DOHH2 (cell line): ENCODE data around the gene TNS1.
"Not testable (repeated sequence)": the region's sequence is repeated elsewhere in the genome, so short reads cannot be mapped to it uniquely, and the experiment has no call there.

Source experiments
- H3F3A ChIP-seq: fragments of 200-600 bp; sonication (generic), shearing (Covaris generic); 2 replicates; pipeline ENCODE4 v1.6.0; 2016; ENCODE audit warnings: antibody characterized with exemption, mild to moderate bottlenecking; ENCODE audit not compliant: control insufficient read depth, insufficient read depth
- H3K27ac ChIP-seq: fragments of 200-600 bp; sonication (generic); 2 replicates; pipeline ENCODE4 v1.5.1; 2014; ENCODE audit warnings: low read depth, mild to moderate bottlenecking, low read length, moderate library complexity
- H3K27me3 ChIP-seq: fragments of 200-600 bp; sonication (generic); 2 replicates; pipeline ENCODE4 v1.6.1; 2014; ENCODE audit warnings: mild to moderate bottlenecking, low read length, mixed read lengths; ENCODE audit not compliant: control insufficient read depth
- H3K36me3 ChIP-seq: fragments of 200-600 bp; sonication (generic); 2 replicates; pipeline ENCODE4 v1.6.1; 2014; ENCODE audit warnings: mild to moderate bottlenecking, low read length, moderate library complexity, mixed read lengths; ENCODE audit not compliant: control insufficient read depth
- H3K4me1 ChIP-seq: fragments of 200-600 bp; sonication (generic); 2 replicates; pipeline ENCODE4 v1.6.1; 2014; ENCODE audit warnings: mild to moderate bottlenecking, low read length, mixed read lengths; ENCODE audit not compliant: control insufficient read depth
- H3K4me2 ChIP-seq: fragments of 200-600 bp; sonication (generic); 2 replicates; pipeline ENCODE4 v1.6.0; 2014; ENCODE audit warnings: mild to moderate bottlenecking, low read length, moderate library complexity
- H3K4me3 ChIP-seq: fragments of 200-600 bp; sonication (generic); 2 replicates; pipeline ENCODE4 v1.5.1; 2014; ENCODE audit warnings: mild to moderate bottlenecking, low read length, mixed read lengths
- H3K79me2 ChIP-seq: fragments of 200-600 bp; sonication (generic); 2 replicates; pipeline ENCODE4 v1.6.1; 2014; ENCODE audit warnings: mild to moderate bottlenecking, low read length, mixed read lengths; ENCODE audit not compliant: control insufficient read depth
- H3K9me2 ChIP-seq: fragments of 200-600 bp; sonication (generic); replicated peaks from 2 replicates; pipeline ENCODE4 v1.6.1; 2014; ENCODE audit warnings: mild to moderate bottlenecking, low read length, mixed read lengths; ENCODE audit not compliant: control insufficient read depth
- H3K9me3 ChIP-seq: fragments of 200-600 bp; sonication (generic); 2 replicates; pipeline ENCODE4 v1.6.1; 2014; ENCODE audit warnings: antibody characterized with exemption, low read length, mixed read lengths; ENCODE audit not compliant: control insufficient read depth, insufficient read depth
- H4K20me1 ChIP-seq: fragments of 200-600 bp; sonication (generic); 2 replicates; pipeline ENCODE4 v1.6.0; 2014; ENCODE audit warnings: low read depth, mild to moderate bottlenecking, antibody characterized with exemption, low read length, moderate library complexity; ENCODE audit not compliant: control insufficient read depth, insufficient read depth
- EZH2phosphoT487 ChIP-seq: fragments of 200-600 bp; sonication (generic); IDR thresholded peaks from 2 replicates; pipeline ENCODE4 v1.6.1; 2017; ENCODE audit warnings: borderline replicate concordance, mild to moderate bottlenecking, antibody characterized with exemption, low read length, moderate library complexity, mixed read lengths
- TF ChIP-seq, protein P1 (sequence below): fragments of 200-600 bp; sonication (generic); IDR thresholded peaks from one replicate; pipeline ENCODE4 v1.5.1; 2014; ENCODE audit warnings: antibody characterized with exemption, mild to moderate bottlenecking, low read depth, low read length; ENCODE audit not compliant: poor library complexity, severe bottlenecking

The TNS1 gene

DNA sequence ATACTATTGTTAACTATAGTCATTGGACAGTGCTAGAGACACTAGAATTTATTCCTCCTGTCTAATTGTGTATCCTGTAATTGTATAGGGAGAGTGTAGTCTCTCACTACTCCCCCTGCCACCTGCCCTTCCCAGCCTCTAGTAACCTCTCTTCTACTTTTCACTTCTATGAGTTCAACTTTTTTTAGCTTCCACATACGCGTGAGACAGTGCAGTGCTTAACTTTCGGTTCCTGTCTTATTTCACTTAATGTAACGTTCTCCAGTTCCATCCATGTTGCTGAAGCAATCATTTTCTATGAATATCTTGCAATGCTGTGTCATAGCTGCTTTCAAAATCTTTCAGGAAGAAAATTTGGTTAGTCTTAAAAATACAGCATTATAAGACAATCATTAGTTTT is 43.4 kb upstream of the TNS1 start:
- Histone ChIP-seq H3K4me3 (no peak overlapping the region), H3K27me3 (peaks cover 18% of the 10 kb centered on the region), H3F3A (peaks cover 8% of the 10 kb centered on the region; the same call in 1 of the 2 replicates), H4K20me1 (no peaks in the 10 kb centered on the region), H3K79me2 (no peaks in the 10 kb centered on the region), H3K27ac (no peak overlapping the region), H3K9me2 (no peaks in the 10 kb centered on the region), H3K9me3 (peaks cover 9% of the 10 kb centered on the region; the same call in 1 of the 2 replicates), H3K36me3 (no peaks in the 10 kb centered on the region), H3K4me2 (peak overlapping the region; percentile 23; the same call in 1 of the 2 replicates), H3K4me1 (peaks cover 21% of the 10 kb centered on the region)
- no peak for TF ChIP-seq EZH2phosphoT487
- TF ChIP-seq, protein P1, sequence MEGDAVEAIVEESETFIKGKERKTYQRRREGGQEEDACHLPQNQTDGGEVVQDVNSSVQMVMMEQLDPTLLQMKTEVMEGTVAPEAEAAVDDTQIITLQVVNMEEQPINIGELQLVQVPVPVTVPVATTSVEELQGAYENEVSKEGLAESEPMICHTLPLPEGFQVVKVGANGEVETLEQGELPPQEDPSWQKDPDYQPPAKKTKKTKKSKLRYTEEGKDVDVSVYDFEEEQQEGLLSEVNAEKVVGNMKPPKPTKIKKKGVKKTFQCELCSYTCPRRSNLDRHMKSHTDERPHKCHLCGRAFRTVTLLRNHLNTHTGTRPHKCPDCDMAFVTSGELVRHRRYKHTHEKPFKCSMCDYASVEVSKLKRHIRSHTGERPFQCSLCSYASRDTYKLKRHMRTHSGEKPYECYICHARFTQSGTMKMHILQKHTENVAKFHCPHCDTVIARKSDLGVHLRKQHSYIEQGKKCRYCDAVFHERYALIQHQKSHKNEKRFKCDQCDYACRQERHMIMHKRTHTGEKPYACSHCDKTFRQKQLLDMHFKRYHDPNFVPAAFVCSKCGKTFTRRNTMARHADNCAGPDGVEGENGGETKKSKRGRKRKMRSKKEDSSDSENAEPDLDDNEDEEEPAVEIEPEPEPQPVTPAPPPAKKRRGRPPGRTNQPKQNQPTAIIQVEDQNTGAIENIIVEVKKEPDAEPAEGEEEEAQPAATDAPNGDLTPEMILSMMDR, result no peak

- Histone ChIP-seq H3K27me3 (peaks cover 16% of the 10 kb centered on the region), H3K4me1 (peaks cover 21% of the 10 kb centered on the region)
- H3K9me3 ChIP-seq, H3F3A ChIP-seq, H3K4me2 ChIP-seq, H3K9me2 ChIP-seq, H4K20me1 ChIP-seq, H3K4me3 ChIP-seq, H3K79me2 ChIP-seq, H3K27ac ChIP-seq, H3K36me3 ChIP-seq: not testable (repeated sequence)
These were observed 41.8 kb upstream of the TNS1 start for GRCh38 chr2:218044599-218044998.

GRCh38 chr2:218043701-218044109 is 40.9 kb upstream of the TNS1 start:
- Histone ChIP-seq H3F3A (peaks cover 8% of the 10 kb centered on the region; the same call in 1 of the 2 replicates), H3K79me2 (no peaks in the 10 kb centered on the region), H3K4me3 (no peak overlapping the region), H3K9me2 (no peaks in the 10 kb centered on the region), H3K4me1 (peaks cover 21% of the 10 kb centered on the region), H3K27ac (no peak overlapping the region), H3K27me3 (peaks cover 20% of the 10 kb centered on the region), H3K9me3 (no peaks in the 10 kb centered on the region), H3K4me2 (no peak overlapping the region), H4K20me1 (no peaks in the 10 kb centered on the region), H3K36me3 (no peaks in the 10 kb centered on the region)
- TF ChIP-seq, protein P1, result no peak
- TF ChIP-seq EZH2phosphoT487, result no peak

- no peaks in the 10 kb centered on the region for H3K9me2 ChIP-seq
- no peak overlapping the region for H3K4me3 ChIP-seq
- H3K9me3 ChIP-seq, result no peaks in the 10 kb centered on the region
These were observed 40.3 kb upstream of the TNS1 start for GRCh38 chr2:218043100-218043499.

More at GRCh38 chr2:218043100-218043499, 40.3 kb upstream of the TNS1 start:
- H3K4me1 ChIP-seq, result peaks cover 21% of the 10 kb centered on the region
- H3K36me3 ChIP-seq, result no peaks in the 10 kb centered on the region
- no peak overlapping the region for H3K27ac ChIP-seq
- H3K79me2 ChIP-seq, result no peaks in the 10 kb centered on the region
- no peaks in the 10 kb centered on the region for H4K20me1 ChIP-seq
- TF ChIP-seq, protein P1, result no peak
- no peak for TF ChIP-seq EZH2phosphoT487
- no peak overlapping the region for H3K4me2 ChIP-seq
- H3K27me3 ChIP-seq, result peaks cover 23% of the 10 kb centered on the region
- H3F3A ChIP-seq, result peaks cover 8% of the 10 kb centered on the region; the same call in 1 of the 2 replicates
